K562 (cell line): Measurements from ENCODE around the gene DPEP2. TPM values are rescaled to one million over a fixed set of nuclear protein-coding genes. Genes with fewer than 3 reads are reported as not detected.

Source experiments
- ATAC-seq: fragments of 200-7000 bp; cut with Tn5 transposase; 3 replicates; pipeline ENCODE4 v1.9.1; 2020; ENCODE audit warnings: moderate library complexity
- BruUV-seq: library from RNA; stranded (reverse); fragments of 400-500 nt; replicated peaks from 2 replicates; lab custom pipeline; 2021; lab: Mats Ljungman, UMichigan
- CTCF ChIA-PET: fragments of 300-600 bp; formaldehyde crosslinking; extraction: SDS; loops from one replicate; lab custom pipeline; 2021; ENCODE audit warnings: low intra/inter-chr PET ratio; lab: Yijun Ruan, JAX
- POLR2A ChIA-PET: fragments of 300-600, 350-650 bp; sonication (Branson Sonifier 250); formaldehyde crosslinking; extraction: SDS; loops from one replicate; lab custom pipeline; 2021; ENCODE audit warnings: antibody characterized with exemption, inconsistent platforms; lab: Yijun Ruan, JAX
- DNase-seq, 4 experiments: peaks; one replicate each; pipeline versions ENCODE4 v3.0.0 to v3.0.0-alpha.2; 2011 to 2018; ENCODE audit warnings: low spot score in 3 of 4, mixed read lengths in 3 of 4; ENCODE audit errors: extremely low read depth in 1 of 4
- FAIRE-seq: peaks from 2 replicates; lab custom pipeline; 2011; peaks lifted over from hg19 to GRCh38; lab: Jason Lieb, UNC
- H2AFZ ChIP-seq: 2 replicates; pipeline ENCODE4 v1.6.0; 2011; ENCODE audit warnings: low read depth, low read length, control low read depth, inconsistent platforms
- H3K27ac ChIP-seq: fragments of 200-600 bp; 3 replicates; pipeline ENCODE4 v1.8.0; 2011; ENCODE audit warnings: low read depth, mild to moderate bottlenecking, control low read depth, inconsistent platforms, low read length, moderate library complexity, mixed read lengths; ENCODE audit errors: extremely low read depth
- H3K27me3 ChIP-seq, 2 experiments: fragments of 300-600 bp in 1 of 2; 2 replicates in 1 of 2; 3 replicates in 1 of 2; pipeline versions ENCODE4 v1.6.0 to v1.8.0; 2011; ENCODE audit warnings: inconsistent platforms in 2 of 2, low read length in 2 of 2, mild to moderate bottlenecking in 1 of 2, mixed read lengths in 1 of 2, moderate library complexity in 1 of 2; ENCODE audit not compliant: control insufficient read depth in 2 of 2, insufficient read depth in 2 of 2
- H3K36me3 ChIP-seq: fragments of 300-600 bp; 3 replicates; pipeline ENCODE4 v1.8.0; 2011; ENCODE audit warnings: mild to moderate bottlenecking, low read length, inconsistent platforms; ENCODE audit not compliant: control insufficient read depth, insufficient read depth
- H3K4me1 ChIP-seq, 2 experiments: fragments of 200-600 bp in 1 of 2; replicated peaks in 1 of 2; 2 replicates in 1 of 2; 3 replicates in 1 of 2; pipeline versions ENCODE4 v1.5.1 to v1.8.0; 2011; ENCODE audit warnings: inconsistent platforms in 2 of 2, low read length in 2 of 2, mild to moderate bottlenecking in 1 of 2, mixed read lengths in 1 of 2, moderate library complexity in 1 of 2; ENCODE audit not compliant: control insufficient read depth in 2 of 2, insufficient read depth in 2 of 2
- H3K4me2 ChIP-seq: 2 replicates; pipeline ENCODE4 v1.6.1; 2011; ENCODE audit warnings: low read length, control low read depth, inconsistent platforms, mixed read lengths; ENCODE audit not compliant: insufficient read depth
- H3K4me3 ChIP-seq: fragments of 200-600 bp; sonication (generic), shearing (Covaris generic); 2 replicates; pipeline ENCODE4 v1.5.1; 2016; ENCODE audit warnings: control low read depth, inconsistent platforms
- H3K79me2 ChIP-seq: fragments of 200-600 bp; 3 replicates; pipeline ENCODE4 v1.8.0; 2011; ENCODE audit warnings: low read length, inconsistent platforms; ENCODE audit not compliant: control insufficient read depth, insufficient read depth
- H3K9ac ChIP-seq, 2 experiments: 2 replicates each; pipeline versions ENCODE4 v1.6.0 to v1.6.1; 2011; ENCODE audit warnings: low read depth in 2 of 2, low read length in 2 of 2, control low read depth in 1 of 2, inconsistent platforms in 1 of 2, mild to moderate bottlenecking in 1 of 2, mixed read lengths in 1 of 2; ENCODE audit not compliant: insufficient read depth in 1 of 2
- H3K9me1 ChIP-seq: one replicate; pipeline ENCODE4 v1.6.0; 2011; ENCODE audit warnings: inconsistent platforms, mild to moderate bottlenecking, low read length, moderate library complexity; ENCODE audit not compliant: control insufficient read depth, insufficient read depth
- H3K9me3 ChIP-seq: replicated peaks from 2 replicates; pipeline ENCODE4 v1.5.1; 2011; ENCODE audit warnings: low read depth, low read length, inconsistent platforms; ENCODE audit not compliant: control insufficient read depth, insufficient read depth
- H4K20me1 ChIP-seq: replicated peaks from 2 replicates; pipeline ENCODE4 v1.6.1; 2011; ENCODE audit warnings: low read length, inconsistent platforms, mixed read lengths; ENCODE audit not compliant: control insufficient read depth, insufficient read depth
- AFF1 ChIP-seq, 2 experiments: fragments of 450-650 bp; IDR thresholded peaks; 2 replicates each; pipeline ENCODE4 v1.6.1; 2018; ENCODE audit warnings: mild to moderate bottlenecking in 2 of 2, low read depth in 1 of 2; ENCODE audit not compliant: partially characterized antibody in 2 of 2
- ELK3 ChIP-seq: fragments of 450-650 bp; formaldehyde crosslinking; IDR thresholded peaks from 2 replicates; pipeline ENCODE4 v1.4.0; 2020; ENCODE audit warnings: mild to moderate bottlenecking
- NR2C2 ChIP-seq, 2 experiments: fragments of 200-800 bp in 1 of 2; sonication (Bioruptor generic) in 1 of 2; sonication (generic) in 1 of 2; formaldehyde crosslinking in 1 of 2; IDR thresholded peaks; 2 replicates each; pipeline versions ENCODE4 v1.6.1 to v1.8.0; 2016 to 2022; ENCODE audit warnings: mild to moderate bottlenecking in 1 of 2, missing compliant biosample characterization in 1 of 2, missing genetic modification characterization in 1 of 2, missing genetic modification reagents in 1 of 2
- PHF8 ChIP-seq: fragments of 200-600 bp; sonication (generic); IDR thresholded peaks from 2 replicates; pipeline ENCODE4 v1.6.1; 2012; ENCODE audit warnings: mixed run types, mild to moderate bottlenecking, inconsistent platforms, low read length, moderate library complexity, borderline replicate concordance
- SRSF7 ChIP-seq: fragments of 200-400 bp; formaldehyde crosslinking; optimal IDR thresholded peaks from 2 replicates; pipeline ENCODE3; 2017; ENCODE audit warnings: mild to moderate bottlenecking, low read depth, low read length
- ZNF175 ChIP-seq: fragments of 200-800 bp; sonication (Bioruptor generic); IDR thresholded peaks from 2 replicates; pipeline ENCODE4 v1.6.1; 2016; ENCODE audit warnings: low read depth, mild to moderate bottlenecking, missing genetic modification characterization, missing compliant biosample characterization
- ZNF449 ChIP-seq: fragments of 250-450 bp; sonication (Bioruptor Pico); IDR thresholded peaks from 2 replicates; pipeline ENCODE4 v1.8.0; 2022; ENCODE audit warnings: moderate library complexity, mild to moderate bottlenecking, inconsistent platforms
- ZNF766 ChIP-seq: fragments of 200-800 bp; sonication (Bioruptor generic); conservative IDR thresholded peaks from 2 replicates; pipeline ENCODE4 v1.6.1; 2016; ENCODE audit warnings: missing genetic modification characterization, missing compliant biosample characterization
- WGBS: fragments of 100-300 bp; shearing (Covaris generic); methylation state at CpG from one replicate; pipeline ENCODE4 v1.1.6; 2016; ENCODE audit warnings: low coverage, mixed read lengths; ENCODE audit not compliant: insufficient coverage; ENCODE audit errors: missing lambda C conversion rate; 5-methylcytosine and 5-hydroxymethylcytosine counted together
- in situ Hi-C: fragments of 300-500 bp; cut with MboI; formaldehyde crosslinking; loops from 4 replicates; pipeline ENCODE4 v1.15.0; 2018; ENCODE audit warnings: inconsistent platforms, mixed read lengths
- intact Hi-C: fragments of 100-400 bp; cut with micrococcal nuclease; formaldehyde crosslinking; loops from 2 replicates; pipeline ENCODE4 v1.14.2; 2022
- polyA plus RNA-seq, 8 experiments: library from polyadenylated mRNA; depleted of rRNA in 4 of 8; stranded (reverse) in 5 of 8; unstranded in 3 of 8; fragments of >200 nt; fragmentation: Nextera tagmentation in 2 of 8; fragmentation: Illumina TruSeq in 1 of 8; extraction: Ambion mirVana in 2 of 8; extraction: Trizol in 1 of 8; gene quantifications; 2 replicates each; pipeline versions ENCODE4 v1.2.1 to v1.2.3, GENCODE V29; 2011 to 2014; ENCODE audit warnings: inconsistent platforms in 1 of 8, missing spikeins in 1 of 8
- total RNA-seq, 7 experiments: library from RNA; depleted of rRNA in 6 of 7; stranded (reverse); fragments of >200 nt in 6 of 7; fragmentation: Illumina TruSeq in 2 of 7; extraction: Trizol in 2 of 7; gene quantifications; 2 replicates each; pipeline versions ENCODE4 v1.2.1 to v1.2.3, GENCODE V29; 2011 to 2021; ENCODE audit warnings: low replicate concordance in 1 of 7

The DPEP2 gene
- total and polyA plus RNA-seq, 9 of the 15 experiments (the other 6 are each of a cell fraction or from before 2014, with no cell fraction given) = 0.14 to 1.2 (median 0.38) TPM

GRCh38 chr16:68005786-68006286, 6.6 kb upstream of the DPEP2 start:
- Histone ChIP-seq H3K36me3 (no peaks in the 10 kb centered on the region), H3K79me2 (no peaks in the 10 kb centered on the region), H3K4me1 (peaks cover 0 to 4% of the 10 kb centered on the region in 2 experiments; a peak in 2 of 5 replicates), H3K9ac (peak overlapping the region in 1 of 2 experiments; percentile 30; a peak in 3 of 4 replicates), H3K27me3 (no peaks in the 10 kb centered on the region), H3K9me1 (no peaks in the 10 kb centered on the region), H3K4me2 (peak overlapping the region; percentile 22; the same call in 1 of the 2 replicates), H3K9me3 (no peaks in the 10 kb centered on the region), H3K27ac (peak overlapping the region; percentile 34; the same call in 1 of the 3 replicates), H3K4me3 (no peak overlapping the region), H2AFZ (peak overlapping the region; percentile 81), H4K20me1 (no peaks in the 10 kb centered on the region)
- CTCF ChIA-PET = interaction anchor here (1.6 kb wide), 1 partner anchor 12 kb away, joined by 5 read pairs; no protein-coding TSS in a partner anchor
- DNase-seq = peak in 1 of 4 experiments; percentile 33
- intact Hi-C loops = no loop called here
- POLR2A ChIA-PET = interaction anchor here (0.6 to 3.2 kb wide), 7 partner anchors 10 to 444 kb away, joined by 3 to 13 read pairs (median 4); partner anchors contain the start of genes DDX28, DPEP2NB and DUS2
- ATAC-seq = peak; percentile 77
- in situ Hi-C loops = no loop called here
- no peak for FAIRE-seq
- 19% methylated on average over 6 of the region's 6 CpGs for WGBS
- no TSS peak for BruUV-seq
- TF ChIP-seq ZNF766 (CRISPR knock-in tag) (peak; percentile 74), ZNF175 (CRISPR knock-in tag) (no peak), ELK3 (CRISPR knock-in tag) (no peak), ZNF449 (CRISPR knock-in tag) (no peak), SRSF7 (no peak), NR2C2 (CRISPR knock-in tag; IDR thresholded peaks at IDR 0.05) (no peak), NR2C2 (tag; IDR thresholded peaks at IDR 0.05) (peak; percentile 46), AFF1 (IDR thresholded peaks at IDR 0.05; ENCODE audit: low read depth in 1 of 2, partially characterized antibody in 2 of 2) (no peak), PHF8 (no peak)
